ENCODE results near the gene CCER1.
"Not testable (repeated sequence)": the region's sequence is repeated elsewhere in the genome, so short reads cannot be mapped to it uniquely, and the experiment has no call there.

CCER1 gene

GRCh38 chr12:90954921-90955320, at the start of gene CCER1:
TSS of gene CCER1 (minus strand) at chr12:90955176. CDS start at chr12:90954742, 434 bp downstream.
- DNase-seq, result no peak

- DNase-seq, result no peak
Measured at GRCh38 chr12:91003737-91004136, 48.8 kb upstream of the CCER1 start.

GRCh38 chr12:91001306-91001705, 46.3 kb upstream of the CCER1 start:
- peak in 1 of 2 experiments; percentile 51 for DNase-seq

- no peak for DNase-seq
Measured at GRCh38 chr12:90999966-91000365, 45.0 kb upstream of the CCER1 start.

- no peak for DNase-seq
Measured at GRCh38 chr12:90999527-90999926, 44.6 kb upstream of the CCER1 start.

GRCh38 chr12:90995010-90995409, 40.0 kb upstream of the CCER1 start:
- no peak for DNase-seq

GRCh38 chr12:90991952-90992465, 37.0 kb upstream of the CCER1 start:
- no peak for DNase-seq

- no peak for DNase-seq
Measured at GRCh38 chr12:90990611-90991010, 35.6 kb upstream of the CCER1 start.

GRCh38 chr12:90989686-90990111, 34.7 kb upstream of the CCER1 start:
- no peak for DNase-seq

- no peak for DNase-seq
Measured at GRCh38 chr12:90987520-90987919, 32.5 kb upstream of the CCER1 start.

GRCh38 chr12:90987101-90987500, 32.1 kb upstream of the CCER1 start:
- DNase-seq, result no peak

- DNase-seq, result not testable (repeated sequence)
Measured at GRCh38 chr12:90985331-90985730, 30.4 kb upstream of the CCER1 start.

- DNase-seq, result no peak
Measured at GRCh38 chr12:90984114-90984513, 29.1 kb upstream of the CCER1 start.

GRCh38 chr12:90982170-90982569, 27.2 kb upstream of the CCER1 start:
- no peak for DNase-seq

- DNase-seq, result no peak
Measured at GRCh38 chr12:90979951-90980350, 25.0 kb upstream of the CCER1 start.

GRCh38 chr12:90979019-90979418, 24.0 kb upstream of the CCER1 start:
- DNase-seq, result no peak

GRCh38 chr12:90978117-90978770, 23.3 kb upstream of the CCER1 start:
- DNase-seq, result peak; percentile 38 to 50

GRCh38 chr12:90977224-90977623, 22.2 kb upstream of the CCER1 start:
- no peak for DNase-seq

- DNase-seq, result no peak
Measured at GRCh38 chr12:90974286-90974685, 19.3 kb upstream of the CCER1 start.

- no peak for DNase-seq
Measured at GRCh38 chr12:90972226-90972625, 17.2 kb upstream of the CCER1 start.

- DNase-seq, result no peak
Measured at GRCh38 chr12:90970911-90971310, 15.9 kb upstream of the CCER1 start.

GRCh38 chr12:90970471-90970870, 15.5 kb upstream of the CCER1 start:
- no peak for DNase-seq

- DNase-seq, result no peak
Measured at GRCh38 chr12:90969851-90970250, 14.9 kb upstream of the CCER1 start.

- no peak for DNase-seq
Measured at GRCh38 chr12:90969346-90969745, 14.4 kb upstream of the CCER1 start.

- no peak for DNase-seq
Measured at GRCh38 chr12:90965204-90965603, 10.2 kb upstream of the CCER1 start.
